ENCODE data around the gene TCF25.
"Not testable (repeated sequence)": the region's sequence is repeated elsewhere in the genome, so short reads cannot be mapped to it uniquely, and the experiment has no call there.

The TCF25 gene

DNA sequence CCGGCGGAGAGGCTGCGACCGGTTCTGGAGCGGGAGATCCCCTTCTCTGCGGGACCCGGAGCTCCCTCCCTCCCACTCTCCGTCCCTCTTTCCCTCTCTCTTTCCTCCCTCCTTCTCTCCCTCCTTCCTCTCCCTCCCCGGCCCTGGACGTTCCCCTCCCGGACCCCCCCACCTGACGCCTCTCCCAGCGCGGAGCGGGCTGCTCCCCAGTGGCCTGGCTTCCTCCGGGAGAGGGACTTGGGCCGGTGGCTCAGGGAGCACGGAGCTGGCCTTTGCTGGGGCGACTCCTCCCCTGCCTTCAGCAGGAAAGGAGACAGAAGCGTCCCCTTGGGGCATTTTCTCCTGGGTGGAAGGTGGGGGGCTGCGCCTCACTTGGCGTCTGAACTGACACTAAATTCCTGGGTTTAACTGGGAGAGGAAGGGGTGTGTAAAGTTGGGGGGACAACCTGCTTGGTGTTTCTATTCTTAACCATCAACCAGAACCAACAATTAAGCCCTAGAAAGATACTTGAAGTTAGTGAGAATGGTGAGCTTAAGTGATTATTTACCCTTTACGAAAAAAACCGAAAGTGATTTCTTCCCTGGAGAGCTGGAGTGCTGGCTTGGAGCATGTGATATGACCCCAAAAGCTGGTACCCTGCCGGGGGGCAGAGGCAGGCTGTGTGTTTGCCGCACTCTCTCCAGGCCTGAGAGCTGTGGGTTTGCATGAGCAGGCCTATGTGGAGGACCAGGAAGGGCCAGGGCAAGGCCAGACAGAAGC is 44.3 kb upstream of the TCF25 start:
- no peak for DNase-seq (ENCODE audit: low read depth)
- H3K4me3 ChIP-seq (ENCODE audit: low read depth, low read length): peak overlapping the region; percentile 15; the same call in 1 of the 2 replicates
- TF ChIP-seq, protein P1, sequence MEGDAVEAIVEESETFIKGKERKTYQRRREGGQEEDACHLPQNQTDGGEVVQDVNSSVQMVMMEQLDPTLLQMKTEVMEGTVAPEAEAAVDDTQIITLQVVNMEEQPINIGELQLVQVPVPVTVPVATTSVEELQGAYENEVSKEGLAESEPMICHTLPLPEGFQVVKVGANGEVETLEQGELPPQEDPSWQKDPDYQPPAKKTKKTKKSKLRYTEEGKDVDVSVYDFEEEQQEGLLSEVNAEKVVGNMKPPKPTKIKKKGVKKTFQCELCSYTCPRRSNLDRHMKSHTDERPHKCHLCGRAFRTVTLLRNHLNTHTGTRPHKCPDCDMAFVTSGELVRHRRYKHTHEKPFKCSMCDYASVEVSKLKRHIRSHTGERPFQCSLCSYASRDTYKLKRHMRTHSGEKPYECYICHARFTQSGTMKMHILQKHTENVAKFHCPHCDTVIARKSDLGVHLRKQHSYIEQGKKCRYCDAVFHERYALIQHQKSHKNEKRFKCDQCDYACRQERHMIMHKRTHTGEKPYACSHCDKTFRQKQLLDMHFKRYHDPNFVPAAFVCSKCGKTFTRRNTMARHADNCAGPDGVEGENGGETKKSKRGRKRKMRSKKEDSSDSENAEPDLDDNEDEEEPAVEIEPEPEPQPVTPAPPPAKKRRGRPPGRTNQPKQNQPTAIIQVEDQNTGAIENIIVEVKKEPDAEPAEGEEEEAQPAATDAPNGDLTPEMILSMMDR (IDR thresholded peaks at IDR 0.05; ENCODE audit: insufficient read depth, low read depth, low read length, missing control alignments): no peak

DNA sequence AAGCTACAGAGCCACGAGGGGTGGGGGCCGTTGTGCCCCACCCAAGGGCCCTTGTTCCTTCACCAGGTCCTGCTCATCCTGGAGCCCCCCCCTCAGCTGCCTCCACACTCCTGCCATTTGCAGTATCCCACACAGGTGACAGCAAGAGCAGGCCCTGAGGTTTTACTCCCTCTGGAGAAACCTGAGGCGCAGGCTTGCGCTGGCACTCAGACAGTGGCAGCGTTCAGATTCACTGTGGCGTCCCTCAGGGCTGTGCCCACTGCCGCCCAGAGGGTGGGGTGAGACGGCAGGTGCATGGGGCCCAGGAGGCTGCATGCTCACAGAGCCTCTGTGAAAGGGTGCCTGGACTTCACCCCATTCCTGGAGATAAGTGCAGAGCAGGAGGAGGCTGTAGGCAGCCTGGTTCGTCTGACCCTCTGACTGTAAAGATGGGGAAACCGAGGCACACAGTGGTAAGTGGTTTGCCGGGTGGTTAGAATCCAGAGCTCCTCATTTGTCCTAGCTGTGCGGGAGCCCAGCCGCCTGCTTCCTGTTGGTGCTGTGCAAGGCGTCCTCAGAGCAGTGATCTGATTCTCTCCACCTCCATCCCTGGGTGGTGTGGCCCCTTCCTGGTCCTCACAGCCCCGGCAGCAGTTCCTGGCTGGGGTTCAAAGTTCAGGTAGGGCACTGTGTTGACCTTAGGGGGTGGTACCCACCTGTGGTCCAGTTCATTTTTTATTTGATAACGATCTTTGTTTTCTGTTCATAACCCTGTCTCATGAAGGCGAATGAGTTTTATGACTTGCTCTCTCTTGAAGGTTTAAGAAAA is 43.6 kb upstream of the TCF25 start:
- TF ChIP-seq, protein P1 (IDR thresholded peaks at IDR 0.05; ENCODE audit: insufficient read depth, low read depth, low read length, missing control alignments): no peak
- H3K4me3 ChIP-seq (ENCODE audit: low read depth, low read length): no peak overlapping the region
- no peak for DNase-seq (ENCODE audit: low read depth)

DNA sequence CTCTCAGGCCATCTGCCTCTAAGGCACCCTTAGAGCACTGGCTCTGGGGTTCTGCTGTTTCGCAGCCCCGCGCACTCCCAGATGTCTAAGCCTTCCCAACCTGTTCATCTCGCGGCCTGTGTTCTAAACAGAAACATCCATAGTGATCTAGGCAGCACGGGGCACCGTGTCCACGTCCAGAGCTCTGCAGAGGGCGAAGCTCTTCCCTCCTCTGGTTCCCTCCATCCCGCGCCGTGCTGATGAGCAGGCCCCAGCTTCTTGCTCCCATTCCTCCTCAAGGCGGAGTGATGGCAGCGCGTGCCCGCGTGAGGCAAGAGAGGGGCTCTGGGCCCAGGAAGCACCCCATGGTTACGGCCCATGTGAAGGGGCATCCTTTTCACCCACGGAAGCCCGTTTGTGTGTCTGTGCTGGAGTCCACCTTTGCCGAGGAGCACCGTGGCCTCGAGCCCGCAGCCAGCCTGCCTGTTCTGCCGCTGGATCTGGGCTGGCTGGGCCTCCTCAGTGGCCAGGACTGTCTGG is 41.5 kb upstream of the TCF25 start:
- DNase-seq (ENCODE audit: low read depth): no peak
- no peak overlapping the region for H3K4me3 ChIP-seq (ENCODE audit: low read depth, low read length)
- TF ChIP-seq, protein P1 (IDR thresholded peaks at IDR 0.05; ENCODE audit: insufficient read depth, low read depth, low read length, missing control alignments): no peak

DNA sequence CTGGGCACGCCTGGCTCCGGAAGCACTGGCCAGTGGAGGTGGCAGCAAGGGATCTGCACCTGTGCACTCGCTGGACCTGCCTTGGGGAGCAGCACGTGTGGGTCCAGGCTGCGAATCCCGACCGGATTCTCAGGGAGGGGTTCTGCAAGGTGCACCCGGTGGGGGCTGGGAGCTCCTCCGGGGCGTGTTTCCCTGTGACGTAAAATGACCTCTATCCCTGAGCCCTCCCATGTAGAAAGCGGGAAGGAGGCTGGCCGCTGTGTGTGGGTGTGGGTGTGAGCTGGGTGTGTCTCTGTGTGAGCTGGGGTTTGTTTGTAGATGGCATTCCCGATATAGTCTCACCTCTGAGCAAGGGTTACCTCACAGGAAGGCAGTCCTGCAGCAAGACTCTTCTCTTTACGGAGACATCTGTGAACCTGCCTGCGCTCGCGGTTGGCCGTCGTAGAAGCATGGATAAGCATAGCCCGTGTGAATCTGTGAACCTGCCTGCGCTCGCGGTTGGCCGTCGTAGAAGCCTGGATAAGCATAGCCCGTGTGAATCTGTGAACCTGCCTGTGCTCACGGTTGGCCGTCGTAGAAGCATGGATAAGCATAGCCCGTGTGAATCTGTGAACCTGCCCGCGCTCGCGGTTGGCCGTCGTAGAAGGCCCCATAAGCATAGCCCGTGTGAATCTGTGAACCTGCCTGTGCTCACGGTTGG is 39.6 kb upstream of the TCF25 start:
- not testable (repeated sequence) for H3K4me3 ChIP-seq (ENCODE audit: low read depth, low read length); DNase-seq (ENCODE audit: low read depth)

DNA sequence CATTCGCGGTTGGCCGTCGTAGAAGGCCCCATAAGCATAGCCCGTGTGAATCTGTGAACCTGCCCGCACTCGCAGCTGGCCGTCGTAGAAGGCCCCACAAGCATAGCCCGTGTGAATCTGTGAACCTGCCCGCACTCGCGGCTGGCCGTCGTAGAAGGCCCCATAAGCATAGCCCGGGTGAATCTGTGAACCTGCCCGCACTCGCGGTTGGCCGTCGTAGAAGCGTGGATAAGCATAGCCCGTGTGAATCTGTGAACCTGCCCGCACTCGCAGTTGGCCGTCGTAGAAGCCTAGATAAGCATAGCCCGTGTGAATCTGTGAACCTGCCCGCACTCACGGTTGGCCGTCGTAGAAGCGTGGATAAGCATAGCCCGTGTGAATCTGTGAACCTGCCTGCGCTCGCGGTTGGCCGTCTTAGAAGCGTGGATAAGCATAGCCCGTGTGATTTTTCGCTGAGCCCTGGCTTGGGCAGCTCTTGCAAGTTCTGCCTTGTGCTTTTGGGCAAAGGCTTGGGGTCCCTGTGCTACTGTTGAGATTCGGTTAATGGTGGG is 38.5 kb upstream of the TCF25 start:
- DNase-seq (ENCODE audit: low read depth); H3K4me3 ChIP-seq (ENCODE audit: low read depth, low read length): not testable (repeated sequence)

DNA sequence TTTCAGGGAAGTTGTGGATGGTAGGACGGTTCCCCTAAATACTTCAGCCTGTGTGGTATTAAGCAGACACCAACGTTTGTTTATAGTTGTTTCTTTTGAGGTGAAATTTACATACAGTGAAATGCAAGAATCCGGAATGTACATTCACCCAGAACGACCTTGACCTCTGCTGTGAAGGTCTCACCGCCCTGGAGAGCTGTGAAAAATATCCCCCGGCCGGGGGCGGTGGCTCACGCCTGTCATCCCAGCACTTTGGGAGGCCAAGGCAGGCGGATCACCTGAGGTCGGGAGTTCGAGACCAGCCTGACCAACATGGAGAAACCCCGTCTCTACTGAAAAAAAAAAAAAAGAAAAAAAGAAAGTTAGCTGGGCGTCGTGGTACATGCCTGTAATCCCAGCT is 36.9 kb upstream of the TCF25 start:
- H3K4me3 ChIP-seq (ENCODE audit: low read depth, low read length); DNase-seq (ENCODE audit: low read depth): not testable (repeated sequence)

DNA sequence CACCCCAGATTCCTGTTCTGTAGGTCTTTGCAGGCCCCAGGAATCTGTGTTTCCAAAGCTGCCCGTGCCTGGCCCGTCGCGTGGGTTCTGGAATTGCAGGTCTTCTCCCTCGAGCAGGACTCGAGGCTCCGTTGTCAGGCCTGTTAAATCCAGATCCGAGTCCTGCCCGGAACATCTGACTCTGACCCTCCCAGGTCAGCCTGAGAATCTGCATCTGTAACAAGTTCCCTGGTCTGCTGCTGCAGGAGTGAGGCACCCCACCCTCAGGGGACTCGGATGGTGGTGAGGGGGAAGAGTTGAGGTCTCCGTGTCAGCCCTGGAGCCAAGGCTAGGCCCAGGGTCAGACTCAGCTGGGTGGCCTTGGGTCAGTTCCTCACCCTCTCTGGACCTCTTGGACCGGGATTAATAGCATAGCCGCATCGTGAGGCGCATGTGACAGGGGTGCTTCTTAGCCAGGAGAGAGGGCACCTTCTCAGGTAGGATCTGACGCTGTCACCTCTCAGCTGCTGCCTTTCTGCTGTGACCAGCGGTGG is 36.3 kb upstream of the TCF25 start:
- TF ChIP-seq, protein P1 (IDR thresholded peaks at IDR 0.05; ENCODE audit: insufficient read depth, low read depth, low read length, missing control alignments): no peak
- H3K4me3 ChIP-seq (ENCODE audit: low read depth, low read length): no peak overlapping the region
- no peak for DNase-seq (ENCODE audit: low read depth)

DNA sequence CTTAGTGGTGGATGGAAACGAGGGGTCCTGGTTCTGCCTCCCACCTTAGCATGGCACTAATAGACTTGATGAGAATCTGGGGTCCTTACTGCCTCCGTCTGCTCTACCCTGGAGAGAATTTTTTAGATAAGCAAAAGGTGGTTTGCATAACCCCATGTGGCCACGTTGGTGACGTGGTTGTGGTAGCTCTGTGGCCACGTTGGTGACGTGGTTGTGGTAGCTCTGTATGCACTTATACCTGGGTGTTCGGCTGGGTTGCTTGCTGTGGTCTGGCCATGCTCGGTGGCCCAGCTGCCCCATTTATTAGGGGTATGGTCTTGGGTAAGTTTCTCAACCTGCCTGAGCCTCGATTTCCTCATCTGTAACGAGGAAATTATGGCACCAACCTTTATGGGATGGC is 32.1 kb upstream of the TCF25 start:
- H3K4me3 ChIP-seq (ENCODE audit: low read depth, low read length): no peak overlapping the region
- TF ChIP-seq, protein P1 (IDR thresholded peaks at IDR 0.05; ENCODE audit: insufficient read depth, low read depth, low read length, missing control alignments): no peak
- peak; percentile 61 for DNase-seq (ENCODE audit: low read depth)
